K562 (cell line): ENCODE data around the gene LY6G6F. TPM values are rescaled to one million over a fixed set of nuclear protein-coding genes. Genes with fewer than 3 reads are reported as not detected.

Source experiments
- CLOCK ChIP-seq: fragments of 250-450 bp; sonication (Bioruptor Pico); IDR thresholded peaks from 2 replicates; pipeline ENCODE4 v1.4.0; 2020; ENCODE audit warnings: mild to moderate bottlenecking, moderate library complexity, borderline replicate concordance
- GABPA ChIP-seq: fragments of 200-800 bp; sonication (Bioruptor generic); conservative IDR thresholded peaks from 2 replicates; pipeline ENCODE4 v1.6.1; 2016; ENCODE audit warnings: low read depth, missing genetic modification characterization, missing compliant biosample characterization
- HNRNPH1 ChIP-seq: fragments of 200-400 bp; formaldehyde crosslinking; optimal IDR thresholded peaks from 2 replicates; pipeline ENCODE3; 2017; ENCODE audit warnings: low read depth, mild to moderate bottlenecking, low read length, moderate library complexity
- LCOR ChIP-seq: sonication (generic); formaldehyde crosslinking; IDR thresholded peaks from 2 replicates; pipeline ENCODE4 v1.8.0; 2022; ENCODE audit warnings: mild to moderate bottlenecking, missing genetic modification reagents
- MTA3 ChIP-seq: fragments of 450-650 bp; formaldehyde crosslinking; IDR thresholded peaks from 2 replicates; pipeline ENCODE4 v1.6.1; 2017; ENCODE audit warnings: mild to moderate bottlenecking, borderline replicate concordance
- NONO ChIP-seq, 2 experiments: fragments of 200-400 bp in 1 of 2; fragments of 450-650 bp in 1 of 2; formaldehyde crosslinking in 1 of 2; IDR thresholded peaks; 2 replicates each; pipeline ENCODE4 v1.6.1; 2017; ENCODE audit warnings: low read depth in 2 of 2, mild to moderate bottlenecking in 2 of 2, moderate library complexity in 2 of 2, low read length in 1 of 2
- TCF7L2 ChIP-seq: fragments of 150-350 bp; IDR thresholded peaks from 2 replicates; pipeline ENCODE4 v1.6.1; 2016; ENCODE audit warnings: low read depth, mild to moderate bottlenecking, low read length, moderate library complexity
- TEAD2 ChIP-seq: fragments of 450-650 bp; IDR thresholded peaks from 2 replicates; pipeline ENCODE4 v1.6.1; 2016; ENCODE audit warnings: missing genetic modification characterization, control low read depth, missing compliant biosample characterization
- ZNF143 ChIP-seq: sonication (generic); formaldehyde crosslinking; IDR thresholded peaks from 2 replicates; pipeline ENCODE4 v1.9.0; 2022; ENCODE audit warnings: mild to moderate bottlenecking, missing genetic modification reagents
- ZNF263 ChIP-seq: sonication (generic); formaldehyde crosslinking; IDR thresholded peaks from 2 replicates; pipeline ENCODE4 v1.8.0; 2022; ENCODE audit warnings: mild to moderate bottlenecking, missing genetic modification reagents, borderline replicate concordance
- ZNF318 ChIP-seq, 2 experiments: fragments of 450-650 bp; IDR thresholded peaks; 2 replicates each; pipeline ENCODE4 v1.6.1; 2016; ENCODE audit warnings: mild to moderate bottlenecking in 2 of 2, borderline replicate concordance in 1 of 2, low read depth in 1 of 2, moderate library complexity in 1 of 2
- ZNF324 ChIP-seq: fragments of 250-450 bp; sonication (Bioruptor Pico); IDR thresholded peaks from 2 replicates; pipeline ENCODE4 v1.4.0; 2020; ENCODE audit warnings: mild to moderate bottlenecking
- ZNF655 ChIP-seq: fragments of 250-450 bp; sonication (Bioruptor Pico); IDR thresholded peaks from 2 replicates; pipeline ENCODE4 v1.5.0; 2021
- ZZZ3 ChIP-seq: fragments of 450-650 bp; IDR thresholded peaks from 2 replicates; pipeline ENCODE4 v1.6.1; 2016; ENCODE audit warnings: antibody characterized with exemption, mild to moderate bottlenecking, moderate library complexity
- polyA plus RNA-seq, 8 experiments: library from polyadenylated mRNA; depleted of rRNA in 4 of 8; stranded (reverse) in 5 of 8; unstranded in 3 of 8; fragments of >200 nt; fragmentation: Nextera tagmentation in 2 of 8; fragmentation: Illumina TruSeq in 1 of 8; extraction: Ambion mirVana in 2 of 8; extraction: Trizol in 1 of 8; gene quantifications; 2 replicates each; pipeline versions ENCODE4 v1.2.1 to v1.2.3, GENCODE V29; 2011 to 2014; ENCODE audit warnings: inconsistent platforms in 1 of 8, missing spikeins in 1 of 8
- total RNA-seq, 7 experiments: library from RNA; depleted of rRNA in 6 of 7; stranded (reverse); fragments of >200 nt in 6 of 7; fragmentation: Illumina TruSeq in 2 of 7; extraction: Trizol in 2 of 7; gene quantifications; 2 replicates each; pipeline versions ENCODE4 v1.2.1 to v1.2.3, GENCODE V29; 2011 to 2021; ENCODE audit warnings: low replicate concordance in 1 of 7

LY6G6F gene
- total and polyA plus RNA-seq, 9 of the 15 experiments (the other 6 are each of a cell fraction or from before 2014, with no cell fraction given) = 0.14 to 0.50 (median 0.28) TPM; not detected in 2

- no peak for TF ChIP-seq CLOCK (CRISPR knock-in tag)
- peak; percentile 86 for TF ChIP-seq MTA3
- no peak; the same call in 1 of the 2 replicates for TF ChIP-seq ZNF143 (CRISPR knock-in tag)
- TF ChIP-seq ZNF318 (IDR thresholded peaks at IDR 0.05; ENCODE audit: borderline replicate concordance in 1 of 2, low read depth in 1 of 2) = no peak
- peak; percentile 96 for TF ChIP-seq TCF7L2
- TF ChIP-seq TEAD2 (tag) = no peak
- TF ChIP-seq ZNF655 (CRISPR knock-in tag) = no peak
- no peak for TF ChIP-seq ZZZ3
- TF ChIP-seq LCOR (CRISPR knock-in tag) = peak; percentile 92
- TF ChIP-seq NONO (IDR thresholded peaks at IDR 0.05; ENCODE audit: low read depth in 2 of 2, low read length in 1 of 2) = no peak
- no peak for TF ChIP-seq HNRNPH1
- no peak for TF ChIP-seq ZNF263 (CRISPR knock-in tag)
- TF ChIP-seq GABPA (tag) = no peak
- TF ChIP-seq ZNF324 (CRISPR knock-in tag) = peak; percentile 9; the same call in 1 of the 2 replicates
Observed at GRCh38 chr6:31664790-31665500, 41.7 kb upstream of the LY6G6F start, which contains the start of gene GPANK1 (continued).
